ENCODE data around the gene CPNE5. TPM values are rescaled to one million over a fixed set of nuclear protein-coding genes. Genes with fewer than 3 reads are reported as not detected.

CPNE5 gene
- total RNA-seq, 1 donor from 2014 or later: not detected

DNA sequence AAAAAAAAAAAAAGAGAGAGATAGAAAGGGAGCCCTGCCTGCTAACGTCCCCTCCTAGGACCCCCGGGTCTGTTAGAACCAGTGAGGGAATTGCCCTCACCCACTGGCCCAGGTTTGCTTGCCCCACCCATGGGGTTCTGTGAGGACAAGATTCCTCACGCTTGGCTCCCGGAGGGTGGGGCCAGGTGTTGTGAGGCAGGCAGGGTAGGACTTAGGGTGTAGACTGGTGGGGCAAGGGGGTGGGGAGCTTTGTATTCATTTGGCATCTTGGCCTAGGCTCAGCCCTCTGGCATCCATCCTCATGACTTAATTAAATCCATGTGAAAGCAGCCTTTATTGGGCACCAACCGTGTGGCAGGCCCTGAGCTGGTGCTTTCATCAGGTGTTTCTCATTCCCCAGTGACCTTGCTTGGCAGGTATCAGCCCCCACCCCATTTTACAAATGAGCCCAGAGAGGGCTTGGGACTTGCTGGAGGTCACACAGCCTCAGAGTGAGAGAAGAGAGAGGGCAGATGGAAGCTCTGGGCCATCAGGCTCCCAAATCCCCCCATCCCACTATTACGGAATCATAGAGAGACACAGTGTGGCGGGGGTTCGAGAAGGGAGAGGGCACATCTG is 122.7 kb downstream of the CPNE5 start:
- H3K27me3 Mint-ChIP-seq (ENCODE audit: low read depth): no peaks in the 10 kb centered on the region
- H3K9me3 Mint-ChIP-seq (ENCODE audit: low read depth): no peaks in the 10 kb centered on the region
- peaks cover 4% of the 10 kb centered on the region for H3K4me1 Mint-ChIP-seq (ENCODE audit: low read depth)
- H3K36me3 Mint-ChIP-seq (ENCODE audit: low read depth): no peaks in the 10 kb centered on the region
- no peak overlapping the region for H3K4me3 Mint-ChIP-seq (ENCODE audit: unreplicated experiment)
- no peak overlapping the region for H3K27ac Mint-ChIP-seq (ENCODE audit: unreplicated experiment)
- TF ChIP-seq, protein P1, sequence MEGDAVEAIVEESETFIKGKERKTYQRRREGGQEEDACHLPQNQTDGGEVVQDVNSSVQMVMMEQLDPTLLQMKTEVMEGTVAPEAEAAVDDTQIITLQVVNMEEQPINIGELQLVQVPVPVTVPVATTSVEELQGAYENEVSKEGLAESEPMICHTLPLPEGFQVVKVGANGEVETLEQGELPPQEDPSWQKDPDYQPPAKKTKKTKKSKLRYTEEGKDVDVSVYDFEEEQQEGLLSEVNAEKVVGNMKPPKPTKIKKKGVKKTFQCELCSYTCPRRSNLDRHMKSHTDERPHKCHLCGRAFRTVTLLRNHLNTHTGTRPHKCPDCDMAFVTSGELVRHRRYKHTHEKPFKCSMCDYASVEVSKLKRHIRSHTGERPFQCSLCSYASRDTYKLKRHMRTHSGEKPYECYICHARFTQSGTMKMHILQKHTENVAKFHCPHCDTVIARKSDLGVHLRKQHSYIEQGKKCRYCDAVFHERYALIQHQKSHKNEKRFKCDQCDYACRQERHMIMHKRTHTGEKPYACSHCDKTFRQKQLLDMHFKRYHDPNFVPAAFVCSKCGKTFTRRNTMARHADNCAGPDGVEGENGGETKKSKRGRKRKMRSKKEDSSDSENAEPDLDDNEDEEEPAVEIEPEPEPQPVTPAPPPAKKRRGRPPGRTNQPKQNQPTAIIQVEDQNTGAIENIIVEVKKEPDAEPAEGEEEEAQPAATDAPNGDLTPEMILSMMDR (IDR thresholded peaks at IDR 0.05): no peak
- no peak for DNase-seq (ENCODE audit: low spot score)

DNA sequence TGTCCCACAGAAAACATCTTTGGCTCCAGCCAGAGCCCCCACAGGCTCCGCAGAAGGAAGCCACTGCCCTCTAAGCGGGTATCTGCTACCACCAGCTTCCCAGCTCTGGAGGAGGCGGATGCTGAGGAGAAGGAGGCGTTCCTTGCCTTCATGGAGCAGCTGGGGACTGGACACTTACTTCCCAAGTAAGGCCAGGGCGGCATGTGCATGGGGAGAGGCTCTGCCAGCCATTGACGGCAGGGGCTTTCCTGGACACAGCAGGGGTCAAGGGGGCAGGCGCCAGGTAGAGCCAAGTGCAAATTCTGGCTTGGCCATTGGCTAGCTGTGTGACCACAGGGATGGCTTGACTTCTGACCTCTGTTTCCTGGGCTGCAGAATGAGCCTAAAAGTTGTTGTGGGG is 123.8 kb downstream of the CPNE5 start:
- no peaks in the 10 kb centered on the region for H3K27me3 Mint-ChIP-seq (ENCODE audit: low read depth)
- H3K4me3 Mint-ChIP-seq (ENCODE audit: unreplicated experiment): no peak overlapping the region
- peaks cover 5% of the 10 kb centered on the region for H3K4me1 Mint-ChIP-seq (ENCODE audit: low read depth)
- H3K9me3 Mint-ChIP-seq (ENCODE audit: low read depth): no peaks in the 10 kb centered on the region
- H3K36me3 Mint-ChIP-seq (ENCODE audit: low read depth): no peaks in the 10 kb centered on the region
- H3K27ac Mint-ChIP-seq (ENCODE audit: unreplicated experiment): no peak overlapping the region
- TF ChIP-seq, protein P1 (IDR thresholded peaks at IDR 0.05): no peak
- no peak for DNase-seq (ENCODE audit: low spot score)

DNA sequence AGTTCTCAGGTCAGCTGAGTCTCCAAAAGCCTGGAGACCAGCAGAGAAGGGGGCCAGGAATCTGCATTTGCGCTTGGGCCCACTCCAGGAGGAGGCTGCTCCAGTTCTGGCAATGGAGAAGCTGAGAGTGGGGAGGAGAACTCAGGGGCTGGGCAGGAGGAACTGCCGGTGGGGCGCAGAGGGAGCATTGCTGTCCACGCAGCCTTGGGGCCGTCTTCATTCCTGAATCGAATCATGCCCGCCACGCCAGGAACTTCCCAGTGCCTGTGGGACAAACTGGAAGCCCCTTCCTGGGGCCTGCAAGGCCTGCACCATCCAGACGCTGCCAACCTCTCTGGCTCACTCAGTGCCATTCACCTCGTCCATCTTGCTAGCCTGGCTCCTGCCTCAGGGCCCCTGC is 124.7 kb downstream of the CPNE5 start:
- TF ChIP-seq, protein P1 (IDR thresholded peaks at IDR 0.05): no peak
- H3K27me3 Mint-ChIP-seq (ENCODE audit: low read depth): no peaks in the 10 kb centered on the region
- H3K27ac Mint-ChIP-seq (ENCODE audit: unreplicated experiment): no peak overlapping the region
- H3K9me3 Mint-ChIP-seq (ENCODE audit: low read depth): no peaks in the 10 kb centered on the region
- DNase-seq (ENCODE audit: low spot score): no peak
- peaks cover 5% of the 10 kb centered on the region for H3K4me1 Mint-ChIP-seq (ENCODE audit: low read depth)
- H3K36me3 Mint-ChIP-seq (ENCODE audit: low read depth): no peaks in the 10 kb centered on the region
- no peak overlapping the region for H3K4me3 Mint-ChIP-seq (ENCODE audit: unreplicated experiment)

DNA sequence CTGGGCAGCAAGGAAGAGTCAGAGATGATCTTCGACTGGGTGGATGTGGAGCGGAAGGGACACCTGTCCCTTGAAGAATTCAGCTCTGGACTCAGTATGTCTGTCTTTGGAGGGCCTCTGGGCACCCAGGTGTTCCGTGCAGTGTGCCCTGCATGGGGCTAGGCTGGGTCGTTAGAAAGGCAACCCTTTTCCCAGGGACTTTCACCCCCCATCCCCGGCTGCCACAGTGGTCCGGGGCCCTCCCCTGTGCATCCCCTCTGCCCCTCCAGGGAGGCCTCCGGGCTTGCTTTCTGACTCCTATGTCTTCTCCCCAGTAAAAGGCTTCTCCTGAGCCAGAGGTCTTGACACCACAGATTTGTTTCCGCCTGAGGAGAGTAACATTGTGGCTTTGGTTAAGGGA is 125.4 kb downstream of the CPNE5 start:
- Mint-ChIP-seq H3K27me3 (ENCODE audit: low read depth) (no peaks in the 10 kb centered on the region), H3K4me3 (ENCODE audit: unreplicated experiment) (no peak overlapping the region), H3K4me1 (ENCODE audit: low read depth) (peaks cover 5% of the 10 kb centered on the region), H3K9me3 (ENCODE audit: low read depth) (no peaks in the 10 kb centered on the region), H3K36me3 (ENCODE audit: low read depth) (no peaks in the 10 kb centered on the region), H3K27ac (ENCODE audit: unreplicated experiment) (no peak overlapping the region)
- TF ChIP-seq, protein P1 (IDR thresholded peaks at IDR 0.05): no peak
- DNase-seq (ENCODE audit: low spot score): no peak

DNA sequence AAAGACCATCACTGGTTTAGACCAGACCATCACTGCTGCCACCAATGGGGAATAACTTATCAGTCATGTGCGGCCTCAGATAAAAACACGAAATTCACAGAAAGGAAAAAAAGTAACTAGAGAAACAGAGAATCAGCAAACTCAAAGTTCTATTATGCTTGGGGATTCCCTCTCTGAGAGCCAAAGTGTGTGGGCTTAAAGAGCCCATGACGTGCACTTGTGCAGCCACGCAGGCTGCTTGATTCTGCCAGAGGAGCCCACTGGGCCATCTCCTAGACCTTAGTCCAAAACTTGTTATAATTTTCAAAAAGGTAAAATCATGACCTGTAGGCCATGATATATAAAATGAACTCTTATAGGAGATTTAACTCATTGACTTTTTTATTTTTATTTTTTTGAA is 126.4 kb downstream of the CPNE5 start:
- Mint-ChIP-seq H3K9me3 (ENCODE audit: low read depth) (no peaks in the 10 kb centered on the region), H3K4me1 (ENCODE audit: low read depth) (peaks cover 5% of the 10 kb centered on the region), H3K36me3 (ENCODE audit: low read depth) (no peaks in the 10 kb centered on the region), H3K27ac (ENCODE audit: unreplicated experiment) (no peak overlapping the region), H3K27me3 (ENCODE audit: low read depth) (no peaks in the 10 kb centered on the region), H3K4me3 (ENCODE audit: unreplicated experiment) (no peak overlapping the region)
- TF ChIP-seq, protein P1 (IDR thresholded peaks at IDR 0.05): no peak
- no peak for DNase-seq (ENCODE audit: low spot score)
